H1 (cell line): ENCODE measurements around the gene TMTC2. TPM values are rescaled to one million over a fixed set of nuclear protein-coding genes. Genes with fewer than 3 reads are reported as not detected.

ENCODE experiments used
- FOSL1 ChIP-seq: IDR thresholded peaks from 2 replicates; pipeline ENCODE4 v1.6.1; 2011; ENCODE audit warnings: mild to moderate bottlenecking, low read depth, low read length, moderate library complexity; ENCODE audit not compliant: insufficient read depth
- POLR2A ChIP-seq, 2 experiments: IDR thresholded peaks; 1 replicate in 1 of 2; 2 replicates in 1 of 2; pipeline ENCODE4 v1.6.1; 2011; ENCODE audit warnings: low read depth in 2 of 2, low read length in 2 of 2, mild to moderate bottlenecking in 2 of 2; ENCODE audit errors: control extremely low read depth in 1 of 2
- USF2 ChIP-seq: IDR thresholded peaks from 2 replicates; pipeline ENCODE4 v1.6.1; 2011; ENCODE audit warnings: low read length, improper control_type of control experiment
- polyA plus RNA-seq, 7 experiments: library from polyadenylated mRNA; depleted of rRNA in 3 of 7; stranded (reverse) in 5 of 7; unstranded in 2 of 7; fragments of >200 nt in 5 of 7; fragments of 200-250 nt in 2 of 7; gene quantifications; 1 replicate in 5 of 7; 2 replicates in 1 of 7; 4 replicates in 1 of 7; pipeline versions ENCODE4 v1.2.1 to v1.2.3, GENCODE V29; 2011 to 2013; ENCODE audit warnings: missing spikeins in 2 of 7, mixed read lengths in 2 of 7
- total RNA-seq: library from RNA; stranded (reverse); fragmentation: NEBNext Ultra II Directional; extraction: Animal tissue kit (Norgen Biotek cat#: 25700); gene quantifications from 2 replicates; pipeline ENCODE4 v1.2.1, GENCODE V29; 2021
- TF ChIP-seq, protein P1 (sequence below): fragments of 300-600 bp; sonication (generic); IDR thresholded peaks from 2 replicates; pipeline ENCODE4 v1.7.1; 2012; ENCODE audit warnings: low read length, moderate library complexity, mild to moderate bottlenecking, inconsistent platforms; ENCODE audit not compliant: insufficient replicate concordance
- TF ChIP-seq, protein P2 (sequence below): IDR thresholded peaks from 2 replicates; pipeline ENCODE4 v1.6.1; 2012; ENCODE audit warnings: inconsistent platforms

TMTC2 gene
- total and polyA plus RNA-seq, 2 of the 8 experiments (the other 6 are each of a cell fraction or from before 2014, with no cell fraction given): 2.3 to 3.9 TPM

GRCh38 chr12:82648259-82648909, 38.3 kb upstream of the TMTC2 start (continued):
- TF ChIP-seq, protein P1, sequence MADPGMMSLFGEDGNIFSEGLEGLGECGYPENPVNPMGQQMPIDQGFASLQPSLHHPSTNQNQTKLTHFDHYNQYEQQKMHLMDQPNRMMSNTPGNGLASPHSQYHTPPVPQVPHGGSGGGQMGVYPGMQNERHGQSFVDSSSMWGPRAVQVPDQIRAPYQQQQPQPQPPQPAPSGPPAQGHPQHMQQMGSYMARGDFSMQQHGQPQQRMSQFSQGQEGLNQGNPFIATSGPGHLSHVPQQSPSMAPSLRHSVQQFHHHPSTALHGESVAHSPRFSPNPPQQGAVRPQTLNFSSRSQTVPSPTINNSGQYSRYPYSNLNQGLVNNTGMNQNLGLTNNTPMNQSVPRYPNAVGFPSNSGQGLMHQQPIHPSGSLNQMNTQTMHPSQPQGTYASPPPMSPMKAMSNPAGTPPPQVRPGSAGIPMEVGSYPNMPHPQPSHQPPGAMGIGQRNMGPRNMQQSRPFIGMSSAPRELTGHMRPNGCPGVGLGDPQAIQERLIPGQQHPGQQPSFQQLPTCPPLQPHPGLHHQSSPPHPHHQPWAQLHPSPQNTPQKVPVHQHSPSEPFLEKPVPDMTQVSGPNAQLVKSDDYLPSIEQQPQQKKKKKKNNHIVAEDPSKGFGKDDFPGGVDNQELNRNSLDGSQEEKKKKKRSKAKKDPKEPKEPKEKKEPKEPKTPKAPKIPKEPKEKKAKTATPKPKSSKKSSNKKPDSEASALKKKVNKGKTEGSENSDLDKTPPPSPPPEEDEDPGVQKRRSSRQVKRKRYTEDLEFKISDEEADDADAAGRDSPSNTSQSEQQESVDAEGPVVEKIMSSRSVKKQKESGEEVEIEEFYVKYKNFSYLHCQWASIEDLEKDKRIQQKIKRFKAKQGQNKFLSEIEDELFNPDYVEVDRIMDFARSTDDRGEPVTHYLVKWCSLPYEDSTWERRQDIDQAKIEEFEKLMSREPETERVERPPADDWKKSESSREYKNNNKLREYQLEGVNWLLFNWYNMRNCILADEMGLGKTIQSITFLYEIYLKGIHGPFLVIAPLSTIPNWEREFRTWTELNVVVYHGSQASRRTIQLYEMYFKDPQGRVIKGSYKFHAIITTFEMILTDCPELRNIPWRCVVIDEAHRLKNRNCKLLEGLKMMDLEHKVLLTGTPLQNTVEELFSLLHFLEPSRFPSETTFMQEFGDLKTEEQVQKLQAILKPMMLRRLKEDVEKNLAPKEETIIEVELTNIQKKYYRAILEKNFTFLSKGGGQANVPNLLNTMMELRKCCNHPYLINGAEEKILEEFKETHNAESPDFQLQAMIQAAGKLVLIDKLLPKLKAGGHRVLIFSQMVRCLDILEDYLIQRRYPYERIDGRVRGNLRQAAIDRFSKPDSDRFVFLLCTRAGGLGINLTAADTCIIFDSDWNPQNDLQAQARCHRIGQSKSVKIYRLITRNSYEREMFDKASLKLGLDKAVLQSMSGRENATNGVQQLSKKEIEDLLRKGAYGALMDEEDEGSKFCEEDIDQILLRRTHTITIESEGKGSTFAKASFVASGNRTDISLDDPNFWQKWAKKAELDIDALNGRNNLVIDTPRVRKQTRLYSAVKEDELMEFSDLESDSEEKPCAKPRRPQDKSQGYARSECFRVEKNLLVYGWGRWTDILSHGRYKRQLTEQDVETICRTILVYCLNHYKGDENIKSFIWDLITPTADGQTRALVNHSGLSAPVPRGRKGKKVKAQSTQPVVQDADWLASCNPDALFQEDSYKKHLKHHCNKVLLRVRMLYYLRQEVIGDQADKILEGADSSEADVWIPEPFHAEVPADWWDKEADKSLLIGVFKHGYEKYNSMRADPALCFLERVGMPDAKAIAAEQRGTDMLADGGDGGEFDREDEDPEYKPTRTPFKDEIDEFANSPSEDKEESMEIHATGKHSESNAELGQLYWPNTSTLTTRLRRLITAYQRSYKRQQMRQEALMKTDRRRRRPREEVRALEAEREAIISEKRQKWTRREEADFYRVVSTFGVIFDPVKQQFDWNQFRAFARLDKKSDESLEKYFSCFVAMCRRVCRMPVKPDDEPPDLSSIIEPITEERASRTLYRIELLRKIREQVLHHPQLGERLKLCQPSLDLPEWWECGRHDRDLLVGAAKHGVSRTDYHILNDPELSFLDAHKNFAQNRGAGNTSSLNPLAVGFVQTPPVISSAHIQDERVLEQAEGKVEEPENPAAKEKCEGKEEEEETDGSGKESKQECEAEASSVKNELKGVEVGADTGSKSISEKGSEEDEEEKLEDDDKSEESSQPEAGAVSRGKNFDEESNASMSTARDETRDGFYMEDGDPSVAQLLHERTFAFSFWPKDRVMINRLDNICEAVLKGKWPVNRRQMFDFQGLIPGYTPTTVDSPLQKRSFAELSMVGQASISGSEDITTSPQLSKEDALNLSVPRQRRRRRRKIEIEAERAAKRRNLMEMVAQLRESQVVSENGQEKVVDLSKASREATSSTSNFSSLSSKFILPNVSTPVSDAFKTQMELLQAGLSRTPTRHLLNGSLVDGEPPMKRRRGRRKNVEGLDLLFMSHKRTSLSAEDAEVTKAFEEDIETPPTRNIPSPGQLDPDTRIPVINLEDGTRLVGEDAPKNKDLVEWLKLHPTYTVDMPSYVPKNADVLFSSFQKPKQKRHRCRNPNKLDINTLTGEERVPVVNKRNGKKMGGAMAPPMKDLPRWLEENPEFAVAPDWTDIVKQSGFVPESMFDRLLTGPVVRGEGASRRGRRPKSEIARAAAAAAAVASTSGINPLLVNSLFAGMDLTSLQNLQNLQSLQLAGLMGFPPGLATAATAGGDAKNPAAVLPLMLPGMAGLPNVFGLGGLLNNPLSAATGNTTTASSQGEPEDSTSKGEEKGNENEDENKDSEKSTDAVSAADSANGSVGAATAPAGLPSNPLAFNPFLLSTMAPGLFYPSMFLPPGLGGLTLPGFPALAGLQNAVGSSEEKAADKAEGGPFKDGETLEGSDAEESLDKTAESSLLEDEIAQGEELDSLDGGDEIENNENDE: no peak
- TF ChIP-seq USF2 (no peak), POLR2A (IDR thresholded peaks at IDR 0.05; ENCODE audit: control extremely low read depth in 1 of 2, low read depth in 2 of 2, low read length in 2 of 2) (no peak), FOSL1 (no peak)
- TF ChIP-seq, protein P2, sequence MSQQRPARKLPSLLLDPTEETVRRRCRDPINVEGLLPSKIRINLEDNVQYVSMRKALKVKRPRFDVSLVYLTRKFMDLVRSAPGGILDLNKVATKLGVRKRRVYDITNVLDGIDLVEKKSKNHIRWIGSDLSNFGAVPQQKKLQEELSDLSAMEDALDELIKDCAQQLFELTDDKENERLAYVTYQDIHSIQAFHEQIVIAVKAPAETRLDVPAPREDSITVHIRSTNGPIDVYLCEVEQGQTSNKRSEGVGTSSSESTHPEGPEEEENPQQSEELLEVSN: no peak
